ENCODE data around the gene STKLD1. TPM values are rescaled to one million over a fixed set of nuclear protein-coding genes. Genes with fewer than 3 reads are reported as not detected.

The STKLD1 gene
- total RNA-seq, 1 donor from 2014 or later, result under 0.01 TPM

DNA sequence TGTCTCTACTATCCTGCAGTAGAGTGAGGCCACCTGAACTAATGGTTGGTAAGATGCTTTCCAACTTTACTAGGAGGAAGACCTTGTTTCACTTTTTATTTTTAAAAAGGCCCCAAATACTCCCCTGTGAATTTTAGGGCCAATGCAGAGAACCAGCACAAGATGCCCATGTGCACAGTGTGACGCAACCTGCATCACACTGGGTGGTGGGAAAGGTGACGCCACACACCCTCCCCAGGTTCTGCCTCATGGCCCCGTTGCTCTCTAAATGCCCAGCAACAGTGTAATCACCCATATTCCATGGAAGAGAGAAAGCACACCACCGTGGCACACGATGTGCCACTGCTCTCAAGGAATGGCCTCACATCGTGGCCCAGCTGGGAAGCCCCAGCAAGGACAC is 6.7 kb upstream of the STKLD1 start:
- TF ChIP-seq, protein P1, sequence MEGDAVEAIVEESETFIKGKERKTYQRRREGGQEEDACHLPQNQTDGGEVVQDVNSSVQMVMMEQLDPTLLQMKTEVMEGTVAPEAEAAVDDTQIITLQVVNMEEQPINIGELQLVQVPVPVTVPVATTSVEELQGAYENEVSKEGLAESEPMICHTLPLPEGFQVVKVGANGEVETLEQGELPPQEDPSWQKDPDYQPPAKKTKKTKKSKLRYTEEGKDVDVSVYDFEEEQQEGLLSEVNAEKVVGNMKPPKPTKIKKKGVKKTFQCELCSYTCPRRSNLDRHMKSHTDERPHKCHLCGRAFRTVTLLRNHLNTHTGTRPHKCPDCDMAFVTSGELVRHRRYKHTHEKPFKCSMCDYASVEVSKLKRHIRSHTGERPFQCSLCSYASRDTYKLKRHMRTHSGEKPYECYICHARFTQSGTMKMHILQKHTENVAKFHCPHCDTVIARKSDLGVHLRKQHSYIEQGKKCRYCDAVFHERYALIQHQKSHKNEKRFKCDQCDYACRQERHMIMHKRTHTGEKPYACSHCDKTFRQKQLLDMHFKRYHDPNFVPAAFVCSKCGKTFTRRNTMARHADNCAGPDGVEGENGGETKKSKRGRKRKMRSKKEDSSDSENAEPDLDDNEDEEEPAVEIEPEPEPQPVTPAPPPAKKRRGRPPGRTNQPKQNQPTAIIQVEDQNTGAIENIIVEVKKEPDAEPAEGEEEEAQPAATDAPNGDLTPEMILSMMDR (IDR thresholded peaks at IDR 0.05; ENCODE audit: insufficient read depth, low read length, severe bottlenecking), result no peak
- FAIRE-seq (no peak), DNase-seq (ENCODE audit: low read depth) (no peak)
- Histone ChIP-seq H3K36me3 (ENCODE audit: control insufficient read depth, insufficient read depth, low read length) (peaks cover 27% of the 10 kb centered on the region), H3K27me3 (ENCODE audit: control insufficient read depth, insufficient read depth, low read length) (no peaks in the 10 kb centered on the region), H3K4me3 (ENCODE audit: low read depth, low read length) (no peak overlapping the region)

DNA sequence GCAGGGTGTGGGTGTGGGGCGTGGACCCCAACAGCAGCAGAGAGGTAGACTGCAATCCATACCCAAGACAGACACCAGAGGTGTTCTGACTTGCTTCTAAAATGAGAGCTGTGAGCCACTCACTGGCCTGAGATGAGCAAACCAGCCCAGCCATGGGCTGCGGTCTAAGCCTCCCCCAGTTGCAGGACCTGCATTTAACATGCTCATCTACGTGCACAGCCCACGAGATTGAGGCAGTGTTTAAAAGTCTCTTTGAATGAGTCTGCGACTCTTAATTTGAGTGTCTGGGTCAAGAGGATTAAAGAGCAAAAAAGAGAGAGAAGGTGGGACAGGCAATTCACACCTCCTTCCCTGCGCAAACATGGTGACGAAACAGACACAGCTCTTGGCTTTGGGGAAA is 6.2 kb upstream of the STKLD1 start:
- peaks cover 27% of the 10 kb centered on the region for H3K36me3 ChIP-seq (ENCODE audit: control insufficient read depth, insufficient read depth, low read length)
- no peaks in the 10 kb centered on the region for H3K27me3 ChIP-seq (ENCODE audit: control insufficient read depth, insufficient read depth, low read length)
- DNase-seq (ENCODE audit: low read depth) (no peak), FAIRE-seq (no peak)
- TF ChIP-seq, protein P1 (IDR thresholded peaks at IDR 0.05; ENCODE audit: insufficient read depth, low read length, severe bottlenecking), result no peak
- H3K4me3 ChIP-seq (ENCODE audit: low read depth, low read length), result no peak overlapping the region

DNA sequence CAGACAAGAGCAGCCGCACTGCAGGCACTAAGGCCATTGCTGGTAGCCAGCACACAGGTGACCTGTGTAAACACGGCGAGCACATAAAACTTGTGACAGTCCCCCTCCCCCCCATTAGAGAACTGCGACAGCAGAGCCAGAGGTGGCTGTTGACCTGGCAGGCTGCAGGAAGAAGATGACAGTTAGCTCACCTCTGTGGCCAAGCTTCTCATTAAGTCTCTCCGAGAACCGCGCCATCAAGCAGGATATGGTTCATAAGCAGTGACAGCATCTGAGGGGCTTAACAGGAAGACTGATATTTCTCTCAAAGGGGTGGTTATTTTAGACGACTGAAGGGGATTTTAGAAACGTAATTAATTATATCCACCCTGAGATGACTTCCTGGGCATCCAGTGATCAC is 5.5 kb upstream of the STKLD1 start:
- DNase-seq (ENCODE audit: low read depth) (no peak), FAIRE-seq (no peak)
- Histone ChIP-seq H3K4me3 (ENCODE audit: low read depth, low read length) (no peak overlapping the region), H3K27me3 (ENCODE audit: control insufficient read depth, insufficient read depth, low read length) (no peaks in the 10 kb centered on the region), H3K36me3 (ENCODE audit: control insufficient read depth, insufficient read depth, low read length) (peaks cover 27% of the 10 kb centered on the region)
- TF ChIP-seq, protein P1 (IDR thresholded peaks at IDR 0.05; ENCODE audit: insufficient read depth, low read length, severe bottlenecking), result no peak

DNA sequence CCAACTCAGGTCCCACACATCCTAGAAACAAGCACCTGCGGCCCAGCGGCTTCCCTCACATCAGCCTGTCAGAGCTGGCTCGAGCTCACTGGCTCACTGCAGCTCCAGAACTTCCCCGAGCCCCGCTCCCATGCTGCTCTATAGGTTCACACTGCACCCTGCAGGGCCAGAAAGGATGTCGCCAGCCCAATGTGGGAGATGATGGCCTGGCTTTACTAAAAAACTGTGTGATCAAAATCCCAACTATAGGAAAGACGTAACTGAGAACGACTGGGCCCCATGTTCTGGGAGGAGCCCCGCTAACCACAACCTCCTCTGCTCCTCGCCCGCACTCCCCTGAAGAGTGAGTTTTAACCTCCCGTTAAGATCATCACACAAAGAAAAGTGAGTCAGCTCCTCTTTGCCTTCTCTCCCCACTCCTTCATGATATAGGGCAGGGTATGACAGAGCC is 4.9 kb upstream of the STKLD1 start:
- FAIRE-seq (no peak), DNase-seq (ENCODE audit: low read depth) (no peak)
- no peak overlapping the region for H3K4me3 ChIP-seq (ENCODE audit: low read depth, low read length)
- no peaks in the 10 kb centered on the region for H3K27me3 ChIP-seq (ENCODE audit: control insufficient read depth, insufficient read depth, low read length)
- H3K36me3 ChIP-seq (ENCODE audit: control insufficient read depth, insufficient read depth, low read length), result peaks cover 26% of the 10 kb centered on the region
- TF ChIP-seq, protein P1 (IDR thresholded peaks at IDR 0.05; ENCODE audit: insufficient read depth, low read length, severe bottlenecking), result no peak

DNA sequence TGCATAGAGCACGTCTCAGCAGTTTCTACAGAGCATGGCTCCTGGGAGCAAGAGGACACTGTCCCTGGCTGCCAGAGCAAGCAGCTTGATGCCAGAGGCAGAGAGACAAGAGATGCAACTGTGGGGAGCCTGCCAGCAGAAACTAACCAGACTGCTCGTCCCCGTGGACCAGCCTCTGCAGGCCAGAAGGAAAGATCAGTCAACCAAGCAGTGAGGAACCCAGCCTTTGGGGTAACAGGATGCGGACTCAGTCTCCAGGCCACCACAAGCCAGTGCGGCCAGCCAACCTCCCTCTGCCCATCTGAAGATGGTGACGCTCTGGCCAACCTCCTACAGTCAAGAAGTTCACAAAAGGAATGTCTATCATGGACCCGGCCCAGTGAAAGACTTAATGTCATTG is 4.0 kb upstream of the STKLD1 start:
- DNase-seq (ENCODE audit: low read depth), result no peak
- no peak overlapping the region for H3K4me3 ChIP-seq (ENCODE audit: low read depth, low read length)
- TF ChIP-seq, protein P1 (IDR thresholded peaks at IDR 0.05; ENCODE audit: insufficient read depth, low read length, severe bottlenecking), result no peak
- FAIRE-seq, result no peak
- peaks cover 20% of the 10 kb centered on the region for H3K36me3 ChIP-seq (ENCODE audit: control insufficient read depth, insufficient read depth, low read length)
- no peaks in the 10 kb centered on the region for H3K27me3 ChIP-seq (ENCODE audit: control insufficient read depth, insufficient read depth, low read length)

DNA sequence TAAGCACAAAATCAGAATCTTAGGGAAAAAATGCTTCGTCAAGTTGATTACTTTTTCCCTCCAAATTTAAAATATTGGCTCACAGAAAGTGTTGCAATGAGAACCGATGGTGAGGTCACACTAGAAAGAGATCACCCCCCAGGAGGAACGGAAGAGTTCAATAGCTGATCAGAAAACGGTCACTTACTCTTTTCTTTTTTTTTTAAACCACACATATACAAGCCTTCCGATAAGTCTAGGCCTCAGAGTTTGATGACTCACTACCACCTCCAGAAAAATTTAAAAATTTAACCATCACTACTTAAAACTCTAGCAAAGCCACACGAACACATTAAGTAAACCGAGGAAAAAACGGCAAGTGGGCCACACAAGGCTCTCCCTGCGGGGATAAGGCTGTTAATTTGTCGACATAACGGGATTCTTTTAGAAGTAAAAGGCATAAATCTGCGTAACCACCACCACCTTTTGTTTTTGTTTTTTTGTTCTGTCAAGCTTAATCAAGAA is 1.5 kb upstream of the STKLD1 start:
- DNase-seq (ENCODE audit: low read depth) (peak; percentile 44), FAIRE-seq (no peak)
- TF ChIP-seq, protein P1 (IDR thresholded peaks at IDR 0.05; ENCODE audit: insufficient read depth, low read length, severe bottlenecking), result no peak
- H3K27me3 ChIP-seq (ENCODE audit: control insufficient read depth, insufficient read depth, low read length), result no peaks in the 10 kb centered on the region
- H3K4me3 ChIP-seq (ENCODE audit: low read depth, low read length), result peak overlapping the region; percentile 66
- peaks cover 12% of the 10 kb centered on the region for H3K36me3 ChIP-seq (ENCODE audit: control insufficient read depth, insufficient read depth, low read length)
